ENCODE data around the gene ADAM10.

GRCh38 chr15:58731756-58732535 lies 17.6 kb downstream of the ADAM10 start:
- TF ChIP-seq CTCF (IDR thresholded peaks at IDR 0.05; ENCODE audit: low read length): no peak
- TF ChIP-seq EZH2 (IDR thresholded peaks at IDR 0.05; ENCODE audit: borderline replicate concordance, low read length): no peak

Data from OCI-LY1 (cell line).